ENCODE measurements around the gene WDR44. TPM values are rescaled to one million over a fixed set of nuclear protein-coding genes. Genes with fewer than 3 reads are reported as not detected.
"Not testable (repeated sequence)": the region's sequence is repeated elsewhere in the genome, so short reads cannot be mapped to it uniquely, and the experiment has no call there.

Gene WDR44, protein sequence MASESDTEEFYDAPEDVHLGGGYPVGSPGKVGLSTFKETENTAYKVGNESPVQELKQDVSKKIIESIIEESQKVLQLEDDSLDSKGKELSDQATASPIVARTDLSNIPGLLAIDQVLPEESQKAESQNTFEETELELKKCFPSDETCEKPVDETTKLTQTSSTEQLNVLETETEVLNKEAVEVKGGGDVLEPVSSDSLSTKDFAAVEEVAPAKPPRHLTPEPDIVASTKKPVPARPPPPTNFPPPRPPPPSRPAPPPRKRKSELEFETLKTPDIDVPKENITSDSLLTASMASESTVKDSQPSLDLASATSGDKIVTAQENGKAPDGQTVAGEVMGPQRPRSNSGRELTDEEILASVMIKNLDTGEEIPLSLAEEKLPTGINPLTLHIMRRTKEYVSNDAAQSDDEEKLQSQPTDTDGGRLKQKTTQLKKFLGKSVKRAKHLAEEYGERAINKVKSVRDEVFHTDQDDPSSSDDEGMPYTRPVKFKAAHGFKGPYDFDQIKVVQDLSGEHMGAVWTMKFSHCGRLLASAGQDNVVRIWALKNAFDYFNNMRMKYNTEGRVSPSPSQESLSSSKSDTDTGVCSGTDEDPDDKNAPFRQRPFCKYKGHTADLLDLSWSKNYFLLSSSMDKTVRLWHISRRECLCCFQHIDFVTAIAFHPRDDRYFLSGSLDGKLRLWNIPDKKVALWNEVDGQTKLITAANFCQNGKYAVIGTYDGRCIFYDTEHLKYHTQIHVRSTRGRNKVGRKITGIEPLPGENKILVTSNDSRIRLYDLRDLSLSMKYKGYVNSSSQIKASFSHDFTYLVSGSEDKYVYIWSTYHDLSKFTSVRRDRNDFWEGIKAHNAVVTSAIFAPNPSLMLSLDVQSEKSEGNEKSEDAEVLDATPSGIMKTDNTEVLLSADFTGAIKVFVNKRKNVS
- total RNA-seq: 10 to 100 TPM; 16.2 to 24.5 (median 19.2) TPM

DNA sequence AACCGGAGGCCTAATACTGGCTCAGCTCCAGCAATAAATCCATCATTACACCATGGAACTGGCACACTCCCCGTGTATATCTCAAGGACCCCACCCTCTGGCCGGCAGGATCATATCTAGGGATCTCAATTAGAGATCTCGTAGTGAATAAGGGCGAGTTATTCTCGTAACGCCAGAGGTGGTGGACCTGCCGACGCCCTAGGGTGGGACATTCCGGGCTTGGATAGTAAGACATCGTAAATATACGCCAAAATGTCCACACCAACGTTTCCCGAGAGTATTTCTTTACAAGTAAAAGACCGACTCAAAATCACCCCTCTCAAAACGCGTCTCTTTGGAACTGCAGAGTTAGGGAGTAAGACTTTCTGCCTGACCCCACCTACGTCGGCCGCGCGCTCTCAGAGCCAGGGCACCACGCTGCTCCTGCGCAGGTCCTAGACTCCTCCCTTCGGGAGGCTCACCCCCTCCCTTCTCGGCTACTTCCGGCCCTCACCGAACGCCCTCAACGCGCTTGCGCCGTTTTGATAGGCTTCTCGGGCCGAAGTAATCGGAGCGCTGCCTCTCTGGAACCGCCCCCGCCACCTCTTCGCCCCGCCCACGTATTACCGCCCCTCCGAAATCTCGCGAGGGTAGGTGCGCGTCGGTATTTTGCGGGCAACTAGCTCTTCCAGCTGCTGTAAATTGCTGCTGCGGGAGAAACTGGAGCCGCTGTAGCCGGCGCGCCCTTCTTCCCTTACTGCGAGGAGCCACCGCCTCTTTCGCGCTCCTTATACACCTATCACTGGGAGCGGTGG lies at the start of gene WDR44:
TSS of gene WDR44 (plus strand) at position 643 of the 794 bp plus-strand sequence. CDS start 398 bp downstream, outside the sequence.
- no peaks in the 10 kb centered on the region for H3K27me3 ChIP-seq
- peaks cover 0 to 28% (median 4%) of the 10 kb centered on the region in 4 donors for H3K4me1 ChIP-seq
- no peaks in the 10 kb centered on the region for H3K36me3 ChIP-seq
- peak; percentile 83 to 86 for DNase-seq (ENCODE audit: low spot score in 2 of 2)
- no peaks in the 10 kb centered on the region for H3K9me3 ChIP-seq
- peak within 1 kb of the TSS; percentile 75 to 94 (median 91) for H3K27ac ChIP-seq
- TF ChIP-seq, protein P1, sequence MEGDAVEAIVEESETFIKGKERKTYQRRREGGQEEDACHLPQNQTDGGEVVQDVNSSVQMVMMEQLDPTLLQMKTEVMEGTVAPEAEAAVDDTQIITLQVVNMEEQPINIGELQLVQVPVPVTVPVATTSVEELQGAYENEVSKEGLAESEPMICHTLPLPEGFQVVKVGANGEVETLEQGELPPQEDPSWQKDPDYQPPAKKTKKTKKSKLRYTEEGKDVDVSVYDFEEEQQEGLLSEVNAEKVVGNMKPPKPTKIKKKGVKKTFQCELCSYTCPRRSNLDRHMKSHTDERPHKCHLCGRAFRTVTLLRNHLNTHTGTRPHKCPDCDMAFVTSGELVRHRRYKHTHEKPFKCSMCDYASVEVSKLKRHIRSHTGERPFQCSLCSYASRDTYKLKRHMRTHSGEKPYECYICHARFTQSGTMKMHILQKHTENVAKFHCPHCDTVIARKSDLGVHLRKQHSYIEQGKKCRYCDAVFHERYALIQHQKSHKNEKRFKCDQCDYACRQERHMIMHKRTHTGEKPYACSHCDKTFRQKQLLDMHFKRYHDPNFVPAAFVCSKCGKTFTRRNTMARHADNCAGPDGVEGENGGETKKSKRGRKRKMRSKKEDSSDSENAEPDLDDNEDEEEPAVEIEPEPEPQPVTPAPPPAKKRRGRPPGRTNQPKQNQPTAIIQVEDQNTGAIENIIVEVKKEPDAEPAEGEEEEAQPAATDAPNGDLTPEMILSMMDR (IDR thresholded peaks at IDR 0.05): no peak
- TF ChIP-seq POLR2A (IDR thresholded peaks at IDR 0.05) (peak; percentile 41 to 67), EP300 (IDR thresholded peaks at IDR 0.05) (peak; percentile 16 to 89)
- WGBS, 2 donors: 1 to 40% methylated on average over 27 to 60 of the region's 60 CpGs
- peak within 1 kb of the TSS; percentile 41 to 78 (median 67) for H3K4me3 ChIP-seq

DNA sequence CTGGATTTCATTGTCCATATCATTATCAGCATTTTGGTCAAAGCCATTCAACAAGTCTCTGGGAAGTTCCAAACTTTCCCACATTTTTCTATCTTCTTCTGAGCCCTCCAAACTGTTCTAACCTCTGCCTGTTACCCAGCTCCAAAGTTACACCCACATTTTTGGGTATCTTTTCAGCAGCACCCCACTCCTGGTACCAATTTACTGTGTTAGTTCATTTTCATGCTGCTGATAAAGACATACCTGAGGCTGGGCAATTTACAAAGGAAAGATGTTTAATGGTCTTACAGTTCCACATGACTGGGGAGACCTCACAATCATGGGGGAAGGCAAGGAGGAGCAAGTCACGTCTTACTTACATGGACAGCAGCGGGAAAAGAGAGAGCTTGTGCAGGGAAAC lies 40.1 kb upstream of the WDR44 start:
- H3K4me1 ChIP-seq; DNase-seq (ENCODE audit: low spot score in 2 of 2); H3K27me3 ChIP-seq; H3K36me3 ChIP-seq; H3K27ac ChIP-seq; H3K4me3 ChIP-seq: not testable (repeated sequence)
- 96% methylated on average over 2 of the region's 2 CpGs; no CpG with 5 or more reads in 1 of the 2 donors for WGBS, 2 donors
- H3K9me3 ChIP-seq: peaks cover 0 to 19% (median 6%) of the 10 kb centered on the region in 4 donors

DNA sequence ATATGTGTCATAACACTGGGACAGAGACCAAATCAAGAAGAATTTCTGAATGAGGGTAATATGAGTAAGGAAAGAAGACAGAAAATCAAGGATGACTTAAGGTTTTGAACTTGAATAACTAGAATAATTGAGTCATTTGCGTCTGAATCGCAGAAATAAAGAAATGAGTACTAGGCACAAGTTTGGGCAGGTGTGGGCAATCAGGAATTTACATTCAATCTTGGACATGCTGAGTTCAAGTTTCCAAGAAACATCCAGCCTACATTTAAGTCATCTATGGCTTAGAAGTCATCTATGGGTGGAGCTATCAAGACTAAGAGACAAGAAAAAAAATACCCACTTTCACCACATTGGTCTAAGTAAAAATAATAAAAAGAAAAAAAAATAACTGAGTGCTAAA lies 30.4 kb upstream of the WDR44 start:
- H3K4me3 ChIP-seq: no peak overlapping the region
- no peaks in the 10 kb centered on the region for H3K4me1 ChIP-seq
- H3K9me3 ChIP-seq: no peaks in the 10 kb centered on the region
- H3K27ac ChIP-seq: no peak overlapping the region
- no peaks in the 10 kb centered on the region for H3K27me3 ChIP-seq
- TF ChIP-seq, protein P1 (IDR thresholded peaks at IDR 0.05): no peak
- no peak for TF ChIP-seq POLR2A (IDR thresholded peaks at IDR 0.05)
- no peak for TF ChIP-seq EP300 (IDR thresholded peaks at IDR 0.05)
- 73 to 100% methylated on average over 2 of the region's 2 CpGs for WGBS, 2 donors
- no peaks in the 10 kb centered on the region for H3K36me3 ChIP-seq
- DNase-seq (ENCODE audit: low spot score in 2 of 2): no peak

DNA sequence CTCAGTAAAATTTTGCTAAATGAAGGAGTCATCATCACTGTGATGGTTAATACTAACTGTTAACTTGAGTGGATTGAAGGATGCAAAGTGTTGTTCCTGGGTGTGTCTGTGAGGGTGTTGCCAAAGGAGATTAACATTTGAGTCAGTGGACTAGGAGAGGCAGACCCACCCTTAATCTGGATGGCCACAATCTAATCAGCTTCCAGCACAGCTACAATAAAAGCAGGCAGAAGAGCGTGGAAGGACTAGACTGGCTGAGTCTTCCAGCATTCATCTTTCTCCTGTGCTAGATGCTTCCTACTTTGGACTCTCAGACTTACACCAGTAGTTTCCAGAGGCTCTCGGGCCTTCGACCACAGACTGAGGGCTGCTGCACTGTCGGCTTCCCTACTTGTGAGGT lies 21.3 kb upstream of the WDR44 start:
- DNase-seq (ENCODE audit: low spot score in 2 of 2): no peak
- WGBS, 2 donors: 72 to 82% methylated on average over 4 of the region's 4 CpGs
- Histone ChIP-seq H3K4me1 (no peaks in the 10 kb centered on the region), H3K27me3 (no peaks in the 10 kb centered on the region), H3K4me3 (no peak overlapping the region), H3K9me3 (no peaks in the 10 kb centered on the region), H3K36me3 (no peaks in the 10 kb centered on the region), H3K27ac (no peak overlapping the region)
- TF ChIP-seq POLR2A (IDR thresholded peaks at IDR 0.05): no peak
- no peak for TF ChIP-seq EP300 (IDR thresholded peaks at IDR 0.05)
- TF ChIP-seq, protein P1 (IDR thresholded peaks at IDR 0.05): no peak

DNA sequence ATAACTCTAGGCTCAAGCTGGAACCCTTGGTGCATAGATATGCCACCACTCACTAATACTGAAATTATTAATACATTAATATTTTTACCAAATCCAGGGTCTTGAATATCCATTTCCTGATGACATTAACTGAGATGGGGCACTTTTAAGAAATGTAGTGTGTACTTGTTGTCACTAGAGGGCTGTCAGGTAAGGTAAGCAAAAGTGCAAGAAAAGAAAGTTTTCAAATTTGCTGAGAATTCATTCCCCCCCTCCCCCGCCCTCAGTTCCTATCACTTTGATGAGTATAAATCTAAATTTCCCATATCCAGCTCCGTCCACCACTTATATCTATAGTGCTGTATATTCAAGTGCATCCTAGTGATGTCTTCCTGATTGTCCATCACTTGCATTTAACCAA lies 20.5 kb upstream of the WDR44 start:
- H3K36me3 ChIP-seq: no peaks in the 10 kb centered on the region

More for the DNA sequence above, 20.5 kb upstream of the WDR44 start:
- H3K27me3 ChIP-seq: no peaks in the 10 kb centered on the region
- H3K9me3 ChIP-seq: no peaks in the 10 kb centered on the region
- WGBS, 2 donors: 44 to 69% methylated on average over 2 of the region's 2 CpGs
- H3K27ac ChIP-seq: no peak overlapping the region
- no peak for DNase-seq (ENCODE audit: low spot score in 2 of 2)
- H3K4me1 ChIP-seq: no peaks in the 10 kb centered on the region
- no peak overlapping the region for H3K4me3 ChIP-seq
- no peak for TF ChIP-seq POLR2A (IDR thresholded peaks at IDR 0.05)
- TF ChIP-seq EP300 (IDR thresholded peaks at IDR 0.05): no peak
- TF ChIP-seq, protein P1 (IDR thresholded peaks at IDR 0.05): no peak
